Measurements from ENCODE around the gene C4orf50. TPM values are rescaled to one million over a fixed set of nuclear protein-coding genes. Genes with fewer than 3 reads are reported as not detected.

Gene C4orf50
- total RNA-seq, 2 donors from 2014 or later: not detected

- no peaks in the 10 kb centered on the region for H3K36me3 ChIP-seq
- TF ChIP-seq, protein P1, sequence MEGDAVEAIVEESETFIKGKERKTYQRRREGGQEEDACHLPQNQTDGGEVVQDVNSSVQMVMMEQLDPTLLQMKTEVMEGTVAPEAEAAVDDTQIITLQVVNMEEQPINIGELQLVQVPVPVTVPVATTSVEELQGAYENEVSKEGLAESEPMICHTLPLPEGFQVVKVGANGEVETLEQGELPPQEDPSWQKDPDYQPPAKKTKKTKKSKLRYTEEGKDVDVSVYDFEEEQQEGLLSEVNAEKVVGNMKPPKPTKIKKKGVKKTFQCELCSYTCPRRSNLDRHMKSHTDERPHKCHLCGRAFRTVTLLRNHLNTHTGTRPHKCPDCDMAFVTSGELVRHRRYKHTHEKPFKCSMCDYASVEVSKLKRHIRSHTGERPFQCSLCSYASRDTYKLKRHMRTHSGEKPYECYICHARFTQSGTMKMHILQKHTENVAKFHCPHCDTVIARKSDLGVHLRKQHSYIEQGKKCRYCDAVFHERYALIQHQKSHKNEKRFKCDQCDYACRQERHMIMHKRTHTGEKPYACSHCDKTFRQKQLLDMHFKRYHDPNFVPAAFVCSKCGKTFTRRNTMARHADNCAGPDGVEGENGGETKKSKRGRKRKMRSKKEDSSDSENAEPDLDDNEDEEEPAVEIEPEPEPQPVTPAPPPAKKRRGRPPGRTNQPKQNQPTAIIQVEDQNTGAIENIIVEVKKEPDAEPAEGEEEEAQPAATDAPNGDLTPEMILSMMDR (IDR thresholded peaks at IDR 0.05): no peak
- no peak for DNase-seq (ENCODE audit: low spot score)
- H3K27me3 ChIP-seq: no peaks in the 10 kb centered on the region
- H3K4me3 ChIP-seq: no peak overlapping the region
- peaks cover 0 to 39% of the 10 kb centered on the region in 2 donors for H3K9me3 ChIP-seq
- no peak overlapping the region for H3K27ac ChIP-seq
- no peaks in the 10 kb centered on the region for H3K4me1 ChIP-seq
Measured at GRCh38 chr4:6059375-6059805, 41.2 kb upstream of the C4orf50 start.

DNA sequence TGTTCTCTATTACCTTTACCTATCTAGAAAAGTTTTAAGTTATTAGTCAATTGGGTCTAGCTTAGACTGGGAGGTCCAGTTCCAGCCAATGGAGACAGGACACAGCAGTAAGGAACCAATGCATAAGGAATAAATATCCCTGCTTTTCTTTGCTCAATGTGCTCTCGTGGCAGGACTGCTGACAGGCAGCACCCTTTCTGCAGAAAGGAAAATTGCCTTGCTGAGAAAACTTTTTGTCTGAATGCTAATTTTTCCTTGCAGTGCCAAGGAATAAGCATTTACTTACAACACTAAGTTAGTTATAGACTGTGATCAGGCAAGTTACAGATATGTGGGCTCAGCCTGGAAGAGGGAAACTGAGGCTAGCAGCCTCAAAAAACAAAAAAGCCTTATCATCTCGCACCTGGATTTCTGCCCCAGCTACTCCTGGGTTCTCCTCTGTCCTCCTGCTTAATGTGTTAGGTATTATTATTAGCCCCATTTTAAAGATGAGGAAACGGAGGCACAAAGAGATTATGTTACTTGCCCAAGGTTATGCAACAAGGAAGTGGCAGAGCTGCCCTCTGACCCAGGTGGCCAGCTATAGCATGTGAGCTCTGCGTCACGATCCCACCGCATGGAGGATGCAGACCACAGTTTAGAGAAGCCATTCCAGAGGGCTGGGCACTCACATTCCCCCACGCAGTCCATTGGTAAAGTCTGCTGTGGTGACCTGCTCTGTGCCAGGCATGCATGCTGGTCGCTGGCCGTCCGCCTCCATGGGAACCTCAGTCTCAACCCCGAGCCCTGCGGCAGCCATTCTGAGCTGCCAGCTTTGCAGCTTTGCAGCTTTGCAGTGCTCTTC lies 40.5 kb upstream of the C4orf50 start:
- H3K9me3 ChIP-seq: peaks cover 0 to 39% of the 10 kb centered on the region in 2 donors
- no peaks in the 10 kb centered on the region for H3K4me1 ChIP-seq
- H3K36me3 ChIP-seq: no peaks in the 10 kb centered on the region
- no peak overlapping the region for H3K4me3 ChIP-seq
- H3K27ac ChIP-seq: no peak overlapping the region
- TF ChIP-seq, protein P1 (IDR thresholded peaks at IDR 0.05): no peak
- no peaks in the 10 kb centered on the region for H3K27me3 ChIP-seq
- DNase-seq (ENCODE audit: low spot score): no peak

GRCh38 chr4:6056976-6057766 lies 38.9 kb upstream of the C4orf50 start:
- TF ChIP-seq, protein P1 (IDR thresholded peaks at IDR 0.05): no peak
- no peak for DNase-seq (ENCODE audit: low spot score)

GRCh38 chr4:6055436-6055835 lies 37.2 kb upstream of the C4orf50 start:
- Histone ChIP-seq H3K4me1 (no peaks in the 10 kb centered on the region), H3K27ac (no peak overlapping the region), H3K9me3 (peaks cover 0 to 34% of the 10 kb centered on the region in 2 donors), H3K27me3 (no peaks in the 10 kb centered on the region), H3K4me3 (no peak overlapping the region), H3K36me3 (no peaks in the 10 kb centered on the region)
- TF ChIP-seq, protein P1 (IDR thresholded peaks at IDR 0.05): no peak
- no peak for DNase-seq (ENCODE audit: low spot score)

More at GRCh38 chr4:6056976-6057766, 38.9 kb upstream of the C4orf50 start:
- Histone ChIP-seq H3K27ac (no peak overlapping the region), H3K4me3 (no peak overlapping the region), H3K36me3 (no peaks in the 10 kb centered on the region), H3K27me3 (no peaks in the 10 kb centered on the region), H3K9me3 (peaks cover 0 to 39% of the 10 kb centered on the region in 2 donors), H3K4me1 (no peaks in the 10 kb centered on the region)

- Histone ChIP-seq H3K9me3 (peaks cover 0 to 30% of the 10 kb centered on the region in 2 donors), H3K27ac (no peak overlapping the region), H3K36me3 (no peaks in the 10 kb centered on the region), H3K27me3 (no peaks in the 10 kb centered on the region), H3K4me3 (no peak overlapping the region), H3K4me1 (no peaks in the 10 kb centered on the region)
- TF ChIP-seq, protein P1 (IDR thresholded peaks at IDR 0.05): no peak
- DNase-seq (ENCODE audit: low spot score): no peak
Measured at GRCh38 chr4:6055030-6055429, 36.8 kb upstream of the C4orf50 start.
